Activated gamma-delta T cell treated with Interleukin-2 at 50 U/mL for 16 hours (primary cell): ENCODE data around the gene ITGB3.

Experiments
- DNase-seq: peaks from one replicate; pipeline ENCODE4 v3.0.0-alpha.2; 2020

The ITGB3 gene

DNA sequence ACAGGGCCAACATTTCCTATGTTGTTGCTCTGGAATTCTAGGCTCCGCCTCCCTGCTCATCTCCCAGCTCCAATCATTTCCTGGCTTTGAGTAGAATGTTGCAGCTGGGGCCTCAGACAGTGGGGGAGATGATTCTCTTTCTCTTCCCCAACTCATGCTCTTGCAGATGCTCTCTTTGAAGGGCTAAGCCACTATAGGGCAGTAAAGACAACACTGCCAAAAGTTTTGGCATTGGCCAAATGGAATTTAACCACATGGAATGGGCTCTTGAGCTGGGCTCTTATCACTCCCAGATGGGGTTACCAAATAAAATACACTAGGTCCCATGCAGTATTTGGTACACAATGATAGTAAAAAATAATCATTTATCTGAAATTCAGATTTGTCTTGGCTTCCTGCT, 50.6 kb downstream of the ITGB3 start:
- no peak for DNase-seq

DNA sequence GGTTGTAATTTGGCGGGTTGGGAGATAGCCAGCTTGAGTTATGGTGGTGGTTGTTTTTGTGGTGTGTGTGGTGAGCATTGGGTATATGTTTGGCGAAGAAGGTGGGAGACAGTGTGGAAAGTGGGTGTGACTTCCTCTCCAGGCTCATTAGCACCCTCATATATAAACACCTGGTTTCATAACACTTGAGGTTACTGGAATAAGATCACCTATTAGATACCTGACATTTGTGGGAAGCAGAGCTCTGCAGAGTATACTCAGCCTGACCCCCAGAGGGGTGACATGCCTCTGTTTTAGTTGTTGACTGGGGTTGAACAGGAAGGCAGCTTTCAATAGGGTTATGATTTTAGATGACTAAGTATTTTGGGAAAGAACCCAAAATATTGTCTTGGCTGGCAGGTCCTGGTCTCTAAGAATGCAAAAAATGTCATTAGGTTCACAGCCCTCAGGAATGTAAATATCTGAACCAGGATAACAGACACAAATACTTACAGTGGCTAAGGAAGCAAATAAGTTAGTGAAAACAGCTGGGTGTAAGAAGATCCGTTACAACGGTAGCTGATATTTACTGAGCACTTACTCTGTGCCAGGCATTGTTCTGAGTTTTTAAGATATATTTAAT, 51.8 kb downstream of the ITGB3 start:
- no peak for DNase-seq

DNA sequence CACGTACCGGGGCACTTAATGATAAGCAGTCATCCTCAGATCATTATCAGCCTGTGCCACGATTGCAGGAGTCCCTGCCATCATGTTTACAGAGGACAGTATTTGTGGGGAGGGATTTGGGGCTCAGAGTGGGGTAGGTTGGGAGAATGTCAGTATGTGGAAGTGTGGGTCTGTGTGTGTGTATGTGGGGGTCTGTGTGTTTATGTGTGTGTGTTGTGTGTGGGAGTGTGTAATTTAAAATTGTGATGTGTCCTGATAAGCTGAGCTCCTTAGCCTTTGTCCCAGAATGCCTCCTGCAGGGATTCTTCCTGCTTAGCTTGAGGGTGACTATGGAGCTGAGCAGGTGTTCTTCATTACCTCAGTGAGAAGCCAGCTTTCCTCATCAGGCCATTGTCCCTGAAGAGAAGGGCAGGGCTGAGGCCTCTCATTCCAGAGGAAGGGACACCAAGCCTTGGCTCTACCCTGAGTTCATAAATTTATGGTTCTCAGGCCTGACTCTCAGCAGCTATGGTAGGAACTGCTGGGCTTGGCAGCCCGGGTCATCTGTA, 56.6 kb downstream of the ITGB3 start:
- no peak for DNase-seq

DNA sequence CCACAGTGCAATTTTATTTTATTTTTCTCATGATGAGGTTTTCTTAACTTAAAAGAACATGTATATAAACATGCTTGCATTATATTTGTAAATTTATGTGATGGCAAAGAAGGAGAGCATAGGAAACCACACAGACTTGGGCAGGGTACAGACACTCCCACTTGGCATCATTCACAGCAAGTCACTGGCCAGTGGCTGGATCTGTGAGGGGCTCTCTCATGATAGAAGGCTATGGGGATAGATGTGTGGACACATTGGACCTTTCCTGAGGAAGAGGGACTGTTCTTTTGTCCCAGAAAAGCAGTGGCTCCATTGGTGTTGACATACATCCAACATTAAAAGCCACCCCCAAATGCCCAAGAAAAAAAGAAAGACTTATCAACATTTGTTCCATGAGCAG, 57.8 kb downstream of the ITGB3 start:
- no peak for DNase-seq

DNA sequence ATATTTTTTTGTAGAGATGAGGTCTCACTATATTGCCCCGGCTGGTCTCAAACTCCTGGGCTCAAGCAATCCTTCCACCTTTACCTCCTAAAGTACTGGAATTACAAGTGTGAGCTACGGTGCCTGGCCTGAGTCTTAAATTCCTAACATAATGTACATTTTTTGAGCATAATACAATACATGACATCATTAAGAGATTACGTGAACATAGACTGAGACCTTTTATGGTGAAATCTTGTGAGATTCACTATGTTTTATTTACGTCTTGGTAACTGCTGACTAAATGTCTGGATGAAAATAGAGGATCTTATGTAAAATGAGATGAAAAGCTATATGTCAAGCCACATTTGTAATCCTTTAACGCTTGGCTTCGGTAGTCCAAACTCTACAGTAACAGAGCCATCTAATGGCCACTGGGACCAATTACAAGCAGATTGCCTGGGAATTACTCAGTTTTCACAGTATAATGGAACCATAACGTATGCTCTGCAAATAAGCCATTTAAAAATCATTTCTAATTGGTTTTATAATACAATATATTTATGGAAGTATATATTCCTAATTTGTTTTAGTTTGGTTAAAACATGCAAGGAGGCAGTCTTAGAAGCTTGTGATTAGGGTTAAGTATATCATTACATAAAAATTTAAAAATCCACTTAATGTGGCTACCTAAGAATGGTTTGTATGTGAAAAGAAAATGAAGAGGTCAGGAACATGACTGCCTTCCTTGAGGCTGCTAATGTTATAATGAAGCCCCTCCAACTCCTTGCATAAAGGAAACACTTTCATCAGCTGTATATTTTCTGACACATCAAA, 62.0 kb downstream of the ITGB3 start:
- DNase-seq = no peak

DNA sequence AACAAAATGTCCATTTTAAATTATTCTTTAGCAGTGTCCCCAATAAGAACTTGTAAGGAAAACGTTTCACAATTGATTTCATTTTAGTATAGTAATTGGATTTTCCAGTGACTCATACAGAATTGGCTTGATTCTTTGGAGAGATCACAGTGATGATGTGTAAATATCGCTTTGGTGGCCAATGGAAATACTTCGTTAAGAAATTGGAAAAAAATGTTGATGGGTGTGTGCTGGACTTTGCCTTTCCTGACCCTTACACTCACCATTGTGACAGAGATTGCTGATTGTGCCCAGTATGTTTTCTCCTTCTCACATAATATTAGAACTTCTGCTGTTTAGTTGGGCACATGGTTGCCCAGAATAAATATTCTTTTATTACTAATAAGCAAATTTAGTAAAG, 62.7 kb downstream of the ITGB3 start:
- no peak for DNase-seq

DNA sequence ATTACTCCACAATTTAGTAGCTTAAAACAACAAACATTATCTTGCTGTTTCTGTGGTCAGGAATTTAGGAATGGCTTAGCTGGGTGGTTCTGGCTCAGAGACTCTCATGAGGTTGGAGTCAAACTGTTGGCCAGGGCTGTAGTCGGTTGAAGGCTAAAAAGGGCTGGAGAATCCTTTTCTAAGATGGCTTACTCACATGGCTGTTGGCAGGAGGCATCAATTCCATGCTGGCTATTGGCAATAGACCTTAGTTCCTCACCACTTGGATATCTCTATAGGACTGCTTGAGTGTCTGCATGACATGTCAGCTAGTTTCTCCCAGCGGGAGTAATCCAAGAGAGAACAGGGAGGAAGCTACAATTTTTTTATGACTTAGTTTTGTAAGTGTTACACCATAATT, 63.5 kb downstream of the ITGB3 start:
- DNase-seq = no peak

DNA sequence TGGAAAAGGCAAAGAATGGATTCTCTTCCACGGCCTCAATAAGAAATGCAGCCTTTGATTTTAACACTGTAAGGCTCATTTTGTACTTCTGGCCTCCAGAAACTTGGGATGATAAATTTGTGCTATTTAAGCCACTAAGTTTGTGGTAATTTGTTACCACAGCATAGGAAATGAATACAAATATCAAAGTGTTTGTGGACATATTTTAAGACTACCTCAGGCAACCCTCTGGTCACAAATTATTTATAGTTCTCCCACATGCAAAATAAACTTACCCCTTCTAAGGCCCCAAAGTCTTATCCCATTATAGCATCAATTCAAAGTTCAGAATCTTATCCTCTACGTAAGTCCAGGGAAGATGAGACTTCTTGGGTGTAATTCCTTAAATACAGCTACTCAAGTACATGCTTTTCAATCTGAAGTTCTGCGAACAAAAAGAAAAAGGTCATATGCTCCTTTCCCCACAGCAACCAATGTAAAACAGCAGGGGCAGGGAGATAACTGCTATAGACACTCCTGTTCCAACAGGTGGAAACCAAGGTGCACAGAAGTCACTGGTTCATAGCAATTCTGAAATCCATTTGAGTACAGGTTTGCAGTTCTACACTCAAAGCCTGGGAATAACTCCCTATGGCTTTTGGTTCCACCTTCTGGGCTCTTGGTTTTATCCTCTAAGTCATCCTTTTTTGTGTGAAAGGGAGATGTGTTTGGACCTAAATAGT, 64.7 kb downstream of the ITGB3 start:
- DNase-seq = no peak

DNA sequence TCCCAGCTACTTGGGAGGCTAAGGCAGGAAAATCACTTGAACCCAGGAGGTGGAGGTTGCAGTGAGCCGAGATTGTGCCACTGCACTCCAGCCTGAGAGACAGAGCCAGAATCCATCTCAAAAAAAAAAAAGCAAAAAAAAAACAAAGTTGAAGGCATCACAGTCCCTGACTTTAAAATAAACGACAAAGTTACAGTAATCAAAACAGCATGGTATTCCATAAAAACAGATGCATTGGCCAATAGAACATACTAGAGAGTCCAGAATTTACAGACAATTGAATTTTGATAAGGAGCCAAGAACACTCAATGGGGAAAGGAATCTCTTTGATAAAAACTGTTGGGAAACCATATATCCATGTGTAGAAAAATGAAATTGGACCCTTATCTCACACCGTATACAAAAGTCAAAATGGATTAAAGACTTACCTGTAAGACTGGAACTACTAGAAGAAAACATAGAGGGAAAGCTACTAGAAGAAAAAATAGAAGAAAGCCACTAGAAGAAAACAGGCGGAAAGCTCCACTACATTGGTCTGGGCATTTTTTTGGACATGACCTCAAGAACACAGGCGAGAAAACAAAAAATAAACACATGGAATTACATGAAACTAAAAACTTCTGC, 67.4 kb downstream of the ITGB3 start:
- DNase-seq = no peak

DNA sequence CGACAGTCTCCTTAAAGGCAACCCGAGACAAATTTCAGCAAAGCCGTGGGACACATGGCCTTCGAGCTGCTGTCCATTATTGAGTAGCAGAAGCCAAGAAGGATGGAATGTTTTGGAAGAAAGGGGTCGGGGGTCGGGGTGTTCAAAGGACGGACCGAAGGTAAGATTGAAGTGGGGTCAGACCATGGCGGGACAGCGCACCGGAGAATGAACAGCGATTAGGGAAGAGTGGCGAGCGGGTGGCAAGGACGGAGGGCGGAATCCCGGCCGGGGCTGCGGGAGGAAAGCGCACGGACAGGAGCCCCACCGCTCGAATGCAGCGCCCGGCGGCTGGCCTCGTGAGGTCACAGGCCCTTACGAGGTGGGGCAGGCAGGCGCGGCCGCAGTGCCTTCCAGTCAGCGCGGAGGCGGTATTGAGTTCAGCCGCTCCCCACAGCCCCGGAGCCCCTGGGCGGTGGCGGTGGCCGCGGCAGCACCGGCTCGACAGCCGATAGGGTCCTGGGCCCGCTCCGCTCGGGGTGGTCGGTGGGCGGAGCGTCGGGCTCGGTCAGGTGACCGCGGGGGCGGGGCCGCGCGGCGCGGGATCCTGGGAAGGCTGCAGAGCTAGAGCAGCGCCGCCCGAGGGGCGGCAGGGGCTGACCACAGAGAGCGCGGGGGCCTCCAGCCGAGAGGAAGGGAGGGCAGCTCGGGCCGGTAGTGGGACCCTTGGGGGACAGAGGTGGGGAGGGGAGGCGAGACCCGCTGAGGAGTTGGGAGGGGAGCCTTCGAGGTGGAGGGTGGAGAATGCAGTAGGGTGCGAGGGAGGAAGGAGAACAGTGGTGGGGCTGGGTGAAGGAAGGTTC, 70.0 kb downstream of the ITGB3 start, which contains the start of gene EFCAB13:
Gene EFCAB13 (plus strand): TSS at position 574 of the 842 bp plus-strand sequence. CDS start 4,399 bp downstream, outside the sequence.
- DNase-seq = peak; percentile 65

DNA sequence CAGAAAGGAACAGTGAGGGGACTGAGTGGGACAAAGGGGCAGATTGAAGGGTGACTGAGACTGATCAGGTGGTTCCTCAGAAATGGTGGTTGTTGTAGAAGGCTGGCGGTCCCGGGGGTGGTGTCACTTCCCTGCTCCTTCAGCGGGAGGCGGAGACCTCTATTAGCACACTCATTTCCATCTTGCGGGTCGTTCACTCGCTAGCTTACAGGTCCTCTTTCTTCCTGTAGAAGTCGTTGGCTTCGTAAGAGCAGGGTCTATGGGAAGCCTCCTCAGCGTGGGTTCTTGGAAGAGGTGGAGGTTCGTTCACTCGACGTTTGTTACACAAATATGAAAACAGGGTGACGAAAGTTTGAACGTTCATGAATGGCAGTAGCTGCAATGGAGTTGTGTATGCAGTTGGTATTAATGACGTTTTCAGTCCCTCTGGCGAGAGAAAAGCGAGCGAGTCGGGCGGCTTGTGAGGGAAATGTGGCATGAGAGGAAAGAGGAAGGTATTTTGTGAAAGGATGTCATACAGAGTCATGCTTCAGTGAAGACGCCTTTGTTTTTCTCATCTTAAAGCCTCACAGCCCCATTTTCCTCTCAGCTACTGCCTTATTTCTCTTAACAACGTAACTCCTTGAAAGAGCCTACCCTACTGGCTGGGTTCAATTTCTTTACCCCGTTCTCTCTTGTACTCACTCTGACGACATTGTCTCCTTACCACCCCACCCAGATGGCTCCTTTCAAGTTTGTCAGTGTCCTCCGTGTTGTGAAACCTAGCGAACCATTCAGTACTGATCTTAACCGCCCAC, 70.8 kb downstream of the ITGB3 start:
- peak; percentile 34 for DNase-seq

DNA sequence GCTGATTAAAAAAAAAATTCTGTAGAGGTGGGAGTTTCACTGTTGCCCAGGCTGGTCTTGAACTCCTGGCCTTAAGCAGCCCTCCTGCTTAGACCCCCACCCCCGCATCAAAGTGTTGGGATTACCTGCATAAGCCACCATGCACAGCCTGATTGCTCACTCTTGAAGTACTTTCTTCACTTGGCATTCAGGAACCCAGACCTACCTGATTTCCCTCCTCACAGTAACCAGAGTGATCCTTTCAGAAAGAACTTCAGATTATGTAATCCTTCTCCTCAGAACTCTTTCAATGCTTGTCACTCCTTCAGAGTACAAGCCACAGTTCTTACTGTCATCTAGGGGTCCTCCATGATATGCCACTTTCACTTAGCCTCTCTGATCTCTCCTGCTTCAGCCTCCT, 71.5 kb downstream of the ITGB3 start:
- no peak for DNase-seq

DNA sequence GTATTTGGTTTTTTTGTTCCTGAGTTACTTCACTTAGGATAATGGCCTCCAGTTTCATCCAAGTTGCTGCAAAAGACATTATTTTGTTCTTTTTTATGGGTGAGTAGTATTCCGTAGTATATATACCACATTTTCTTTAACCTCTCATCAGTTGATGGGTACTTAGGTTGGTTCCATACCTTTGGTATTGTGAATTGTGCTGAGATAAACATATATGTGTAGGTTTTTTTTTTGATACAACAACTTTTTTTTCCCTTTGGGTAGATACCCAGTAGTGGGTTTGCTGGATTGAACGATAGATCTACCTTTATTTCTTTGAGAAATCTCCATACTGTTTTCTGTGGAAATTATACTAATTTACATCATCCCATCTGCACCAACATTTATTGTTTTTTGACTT, 76.9 kb downstream of the ITGB3 start:
- no peak for DNase-seq

DNA sequence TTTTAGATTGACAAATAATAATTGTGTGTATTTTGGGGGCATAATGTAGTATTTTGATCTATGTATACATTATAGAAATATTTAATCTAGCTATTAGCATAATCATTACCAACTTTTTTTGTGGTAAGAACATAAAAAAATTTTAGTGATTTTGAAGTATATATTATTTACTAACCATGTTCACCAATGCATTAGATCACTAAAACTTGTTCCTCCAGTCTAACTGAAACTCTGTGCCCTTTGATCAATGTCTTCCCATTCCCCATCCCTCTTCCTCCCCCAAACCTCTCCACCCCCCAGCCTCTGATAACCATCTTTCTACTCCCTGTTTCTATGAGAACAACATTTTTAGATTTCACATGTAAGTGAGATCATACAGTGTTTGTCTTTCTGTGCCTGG, 78.7 kb downstream of the ITGB3 start:
- DNase-seq = no peak

DNA sequence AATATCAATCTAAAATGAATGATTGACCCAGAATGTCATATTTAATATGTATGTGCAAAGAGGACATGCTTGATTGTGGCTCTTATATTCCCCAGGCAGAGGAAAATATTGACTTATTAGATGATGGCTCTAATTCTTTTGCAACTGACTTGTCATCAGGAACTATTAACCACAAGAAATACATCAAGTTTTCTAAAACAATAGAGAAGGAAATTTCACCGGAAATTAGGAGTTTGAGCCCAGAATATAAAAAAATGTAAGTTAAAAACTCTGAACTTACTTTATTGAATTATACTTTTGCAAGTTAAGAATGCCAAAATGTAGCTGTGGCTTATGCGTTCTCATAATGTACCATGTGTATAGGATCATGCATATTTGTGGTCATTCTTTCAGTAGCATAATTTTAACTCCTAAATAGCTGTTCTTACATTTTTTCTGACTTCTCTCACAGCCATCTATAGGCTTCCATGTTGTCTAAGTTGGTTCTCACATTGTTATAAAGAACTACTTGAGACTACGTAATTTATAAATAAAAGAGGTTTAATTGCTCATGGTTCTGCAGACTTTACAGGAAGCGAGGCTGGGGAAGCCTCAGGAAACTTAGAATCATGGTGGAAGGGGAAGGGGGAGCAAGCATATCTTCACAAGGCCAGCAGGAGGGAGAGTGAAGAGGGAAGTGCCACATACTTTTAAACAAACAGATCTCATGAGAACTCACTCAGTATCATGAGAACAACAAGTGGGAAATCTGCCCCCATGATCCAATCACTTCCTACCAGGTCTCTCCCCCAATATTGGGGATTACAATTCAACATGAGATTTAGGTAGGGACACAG, 81.7 kb downstream of the ITGB3 start:
- DNase-seq = no peak

DNA sequence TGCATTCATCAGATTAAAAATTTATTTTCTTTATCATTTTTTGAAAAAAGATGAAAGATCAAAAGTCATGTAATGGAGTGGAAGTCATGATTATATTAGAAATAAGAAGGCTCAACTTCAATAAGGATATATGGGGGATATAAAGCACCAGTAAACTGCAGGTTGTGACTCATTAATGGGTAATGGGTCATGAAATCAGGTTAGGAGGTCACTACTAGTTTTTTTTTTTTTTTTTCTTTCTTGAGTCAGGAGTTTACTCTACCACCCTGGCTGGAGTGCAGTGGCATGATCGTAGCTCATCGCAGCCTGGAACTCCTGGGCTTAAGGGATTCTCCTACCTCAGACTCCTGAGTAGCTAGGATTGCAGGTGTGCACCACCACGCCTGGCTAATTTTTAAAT, 84.4 kb downstream of the ITGB3 start:
- DNase-seq = no peak

DNA sequence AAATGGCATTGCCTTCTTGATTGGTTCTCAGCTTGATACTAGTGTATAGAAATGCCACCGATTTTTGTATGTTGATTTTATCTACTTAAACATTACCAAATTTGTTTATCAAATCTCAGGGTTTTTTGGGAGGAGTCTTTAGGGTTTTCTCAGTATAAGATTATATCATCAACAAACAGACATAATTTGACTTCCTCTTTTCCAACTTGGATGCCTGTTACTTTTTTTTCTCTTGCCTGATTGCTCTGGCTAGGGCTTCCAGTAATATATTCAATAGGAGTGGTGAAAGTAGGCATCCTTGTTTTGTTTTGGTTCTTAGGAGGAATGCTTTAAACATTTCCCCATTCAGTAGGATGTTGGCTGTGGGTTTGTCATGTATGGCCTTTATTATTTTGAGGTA, 99.2 kb downstream of the ITGB3 start:
- no peak for DNase-seq

DNA sequence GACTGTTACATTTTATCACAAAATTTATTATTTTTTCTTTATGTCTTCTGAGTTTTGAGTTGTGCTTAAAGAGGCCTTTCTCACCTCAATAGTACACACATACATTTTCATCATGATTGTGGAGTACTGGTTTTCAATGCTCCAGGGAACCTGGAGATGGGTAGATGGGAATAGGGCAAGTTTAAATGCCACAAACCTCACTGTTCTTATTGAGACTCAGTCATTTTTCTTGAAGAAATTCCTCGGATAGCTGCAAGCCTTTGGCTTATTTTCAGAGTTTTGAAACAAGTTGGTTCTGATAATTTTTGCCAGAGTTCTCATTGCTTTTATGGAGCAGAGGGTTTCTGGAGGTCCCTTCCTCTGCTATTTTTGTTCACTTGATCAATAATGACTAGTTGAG, 105.0 kb downstream of the ITGB3 start:
- DNase-seq = no peak
